A549 (cell line): ENCODE data around the gene FAM219A. TPM values are rescaled to one million over a fixed set of nuclear protein-coding genes. Genes with fewer than 3 reads are reported as not detected.

ENCODE experiments used
- ATAC-seq, 2 experiments: fragments of 200-7000 bp in 1 of 2; fragments of >200 bp in 1 of 2; cut with Nextera tagmentation in 1 of 2; cut with Tn5 transposase in 1 of 2; 3 replicates each; pipeline versions ENCODE4 v1.8.0 to v1.9.1; 2018 to 2020; ENCODE audit warnings: mild to moderate bottlenecking in 1 of 2, moderate library complexity in 1 of 2
- CTCF ChIA-PET: fragments of 300-600 bp; sonication (Branson Sonifier 250); formaldehyde crosslinking; extraction: SDS; loops from one replicate; lab custom pipeline; 2021; ENCODE audit warnings: antibody characterized with exemption, inconsistent platforms; lab: Yijun Ruan, JAX
- POLR2A ChIA-PET: fragments of 350-600 bp; formaldehyde crosslinking; extraction: SDS; loops from one replicate; lab custom pipeline; 2021; ENCODE audit warnings: antibody characterized with exemption, inconsistent platforms; lab: Yijun Ruan, JAX
- DNase-seq, 2 experiments: peaks; one replicate each; pipeline versions ENCODE4 v3.0.0 to v3.0.0-alpha.2; 2011 to 2016; ENCODE audit warnings: low read depth in 1 of 2, low spot score in 1 of 2
- FAIRE-seq: peaks from 2 replicates; lab custom pipeline; 2011; peaks lifted over from hg19 to GRCh38; lab: Jason Lieb, UNC
- H3K27ac ChIP-seq, 2 experiments: fragments of >200 bp; sonication (Bioruptor Twin); formaldehyde crosslinking; 3 replicates each; pipeline ENCODE4 v1.5.1; 2016 to 2017
- H3K4me1 ChIP-seq: fragments of >200 bp; sonication (Bioruptor Twin); formaldehyde crosslinking; 3 replicates; pipeline ENCODE4 v1.6.1; 2016
- H3K4me2 ChIP-seq: fragments of >200 bp; sonication (Bioruptor Twin); formaldehyde crosslinking; 3 replicates; pipeline ENCODE4 v1.6.1; 2016
- H3K4me3 ChIP-seq: fragments of >200 bp; sonication (Bioruptor Twin); formaldehyde crosslinking; 3 replicates; pipeline ENCODE4 v1.5.1; 2016
- H3K9me3 ChIP-seq: fragments of >200 bp; sonication (Bioruptor Twin); formaldehyde crosslinking; 3 replicates; pipeline ENCODE4 v1.6.1; 2016
- BHLHE40 ChIP-seq: IDR thresholded peaks from 2 replicates; pipeline ENCODE4 v1.6.1; 2012; ENCODE audit warnings: low read depth, low read length, inconsistent platforms
- CBX2 ChIP-seq: fragments of 200-600 bp; sonication (generic); IDR thresholded peaks from 2 replicates; pipeline ENCODE4 v1.6.1; 2016; ENCODE audit warnings: low read depth, mild to moderate bottlenecking, borderline replicate concordance
- CHD4 ChIP-seq: fragments of 200-600 bp; sonication (generic); IDR thresholded peaks from 2 replicates; pipeline ENCODE4 v1.6.1; 2016; ENCODE audit warnings: antibody characterized with exemption, mild to moderate bottlenecking, borderline replicate concordance
- EP300 ChIP-seq, 2 experiments: fragments of >200 bp; sonication (Bioruptor Twin); formaldehyde crosslinking; IDR thresholded peaks; 2 replicates in 1 of 2; 3 replicates in 1 of 2; pipeline ENCODE4 v1.6.1; 2016 to 2017
- ESRRA ChIP-seq: fragments of 150-350 bp; IDR thresholded peaks from 2 replicates; pipeline ENCODE4 v1.6.1; 2014; ENCODE audit warnings: mild to moderate bottlenecking, low read length, borderline replicate concordance
- FOSB ChIP-seq: fragments of 250-450 bp; sonication (Bioruptor Pico); IDR thresholded peaks from 2 replicates; pipeline ENCODE4 v1.5.0; 2020; ENCODE audit warnings: mild to moderate bottlenecking, moderate library complexity
- FOSL2 ChIP-seq, 2 experiments: fragments of 450-650 bp in 1 of 2; fragments of >200 bp in 1 of 2; sonication (Bioruptor Twin) in 1 of 2; formaldehyde crosslinking; IDR thresholded peaks; 2 replicates each; pipeline versions ENCODE4 v1.5.0 to v1.6.1; 2016 to 2020; ENCODE audit warnings: mild to moderate bottlenecking in 1 of 2, moderate library complexity in 1 of 2
- FOXS1 ChIP-seq: fragments of 250-450 bp; sonication (Bioruptor Pico); IDR thresholded peaks from 2 replicates; pipeline ENCODE4 v1.5.0; 2020; ENCODE audit warnings: mild to moderate bottlenecking, moderate library complexity
- HDAC2 ChIP-seq: fragments of 200-600 bp; sonication (generic); IDR thresholded peaks from 2 replicates; pipeline ENCODE4 v1.6.1; 2016
- HOXA7 ChIP-seq: fragments of 250-450 bp; sonication (Bioruptor Pico); IDR thresholded peaks from 2 replicates; pipeline ENCODE4 v1.5.0; 2020; ENCODE audit warnings: mild to moderate bottlenecking, moderate library complexity
- HOXB13 ChIP-seq: fragments of 250-450 bp; sonication (Bioruptor Pico); IDR thresholded peaks from 2 replicates; pipeline ENCODE4 v1.5.0; 2020; ENCODE audit warnings: low read depth, mild to moderate bottlenecking, moderate library complexity
- JUN ChIP-seq, 2 experiments: fragments of >200 bp; sonication (Bioruptor Twin); formaldehyde crosslinking; IDR thresholded peaks; 2 replicates in 1 of 2; 3 replicates in 1 of 2; pipeline ENCODE4 v1.6.1; 2016 to 2017
- MAFK ChIP-seq: fragments of 450-650 bp; IDR thresholded peaks from 2 replicates; pipeline ENCODE4 v1.6.1; 2014; ENCODE audit not compliant: partially characterized antibody
- MAZ ChIP-seq: fragments of 150-350 bp; IDR thresholded peaks from 2 replicates; pipeline ENCODE4 v1.6.1; 2014; ENCODE audit warnings: antibody characterized with exemption, low read depth, low read length, borderline replicate concordance
- NFE2L2 ChIP-seq: fragments of 150-350 bp; conservative IDR thresholded peaks from 2 replicates; pipeline ENCODE4 v1.6.1; 2014; ENCODE audit warnings: low read length
- PHF8 ChIP-seq: fragments of 200-600 bp; sonication (generic); IDR thresholded peaks from 2 replicates; pipeline ENCODE4 v1.6.1; 2016; ENCODE audit warnings: low read depth, mild to moderate bottlenecking, antibody characterized with exemption, moderate library complexity, borderline replicate concordance
- POLR2A ChIP-seq: IDR thresholded peaks from 2 replicates; pipeline ENCODE4 v1.6.1; 2012; ENCODE audit warnings: mild to moderate bottlenecking, low read length
- RAD21 ChIP-seq, 2 experiments: fragments of >200 bp in 1 of 2; sonication (Bioruptor Twin) in 1 of 2; formaldehyde crosslinking in 1 of 2; IDR thresholded peaks in 1 of 2; conservative IDR thresholded peaks in 1 of 2; 2 replicates in 1 of 2; 3 replicates in 1 of 2; pipeline ENCODE4 v1.6.1; 2012 to 2018; ENCODE audit warnings: inconsistent platforms in 1 of 2
- RNF2 ChIP-seq: fragments of 200-600 bp; sonication (generic); IDR thresholded peaks from 2 replicates; pipeline ENCODE4 v1.6.1; 2016; ENCODE audit warnings: low read depth, mild to moderate bottlenecking, antibody characterized with exemption, moderate library complexity, borderline replicate concordance
- SMC3 ChIP-seq: fragments of >200 bp; sonication (Bioruptor Twin); formaldehyde crosslinking; IDR thresholded peaks from 3 replicates; pipeline ENCODE4 v1.6.1; 2018; ENCODE audit warnings: inconsistent platforms
- TP53 ChIP-seq: fragments of 250-450 bp; sonication (Bioruptor Pico); IDR thresholded peaks from 2 replicates; pipeline ENCODE4 v1.5.0; 2021; ENCODE audit warnings: mild to moderate bottlenecking, moderate library complexity
- ZC3H11A ChIP-seq: fragments of 450-650 bp; IDR thresholded peaks from 2 replicates; pipeline ENCODE4 v1.6.1; 2014; ENCODE audit warnings: antibody characterized with exemption, mild to moderate bottlenecking
- ZSCAN20 ChIP-seq: fragments of 250-450 bp; sonication (Bioruptor Pico); IDR thresholded peaks from 2 replicates; pipeline ENCODE4 v1.8.0; 2022; ENCODE audit warnings: mild to moderate bottlenecking, moderate library complexity
- WGBS: methylation state at CpG from one replicate; pipeline ENCODE4 v1.1.6; 2017; ENCODE audit errors: missing lambda C conversion rate; 5-methylcytosine and 5-hydroxymethylcytosine counted together
- polyA plus RNA-seq, 4 experiments: library from polyadenylated mRNA; depleted of rRNA in 3 of 4; stranded (reverse); fragments of >200 nt; fragmentation: RNase III in 1 of 4; extraction: RNeasy Plus Mini Kit Qiagen cat#74134 plus additional on column Dnase treatment in 1 of 4; gene quantifications; 2 replicates in 3 of 4; 3 replicates in 1 of 4; pipeline ENCODE4 v1.2.3, GENCODE V29; 2011 to 2017
- TF ChIP-seq, protein P1 (sequence below): fragments of 450-650 bp; IDR thresholded peaks from 2 replicates; pipeline ENCODE4 v1.6.1; 2014; ENCODE audit warnings: antibody characterized with exemption
- TF ChIP-seq, protein P2 (sequence below): fragments of 250-450 bp; sonication (Bioruptor Pico); IDR thresholded peaks from 2 replicates; pipeline ENCODE4 v1.5.0; 2021; ENCODE audit warnings: mild to moderate bottlenecking, moderate library complexity, borderline replicate concordance
- TF ChIP-seq, protein P3 (sequence below): fragments of 250-450 bp; sonication (Bioruptor Pico); IDR thresholded peaks from 2 replicates; pipeline ENCODE4 v1.5.0; 2020; ENCODE audit warnings: low read depth, mild to moderate bottlenecking, moderate library complexity
- TF ChIP-seq, protein P4 (sequence below): fragments of >200 bp; sonication (Bioruptor Twin); formaldehyde crosslinking; IDR thresholded peaks from 3 replicates; pipeline ENCODE4 v1.5.1; 2016
- TF ChIP-seq, protein P5 (sequence below): fragments of 200-600 bp; sonication (generic); IDR thresholded peaks from 2 replicates; pipeline ENCODE4 v1.6.1; 2016; ENCODE audit warnings: antibody characterized with exemption, mild to moderate bottlenecking, moderate library complexity

FAM219A gene
- polyA plus RNA-seq, 2 of the 4 experiments (the other 2 are of a cell fraction), result 8.1 to 15.3 TPM

DNA sequence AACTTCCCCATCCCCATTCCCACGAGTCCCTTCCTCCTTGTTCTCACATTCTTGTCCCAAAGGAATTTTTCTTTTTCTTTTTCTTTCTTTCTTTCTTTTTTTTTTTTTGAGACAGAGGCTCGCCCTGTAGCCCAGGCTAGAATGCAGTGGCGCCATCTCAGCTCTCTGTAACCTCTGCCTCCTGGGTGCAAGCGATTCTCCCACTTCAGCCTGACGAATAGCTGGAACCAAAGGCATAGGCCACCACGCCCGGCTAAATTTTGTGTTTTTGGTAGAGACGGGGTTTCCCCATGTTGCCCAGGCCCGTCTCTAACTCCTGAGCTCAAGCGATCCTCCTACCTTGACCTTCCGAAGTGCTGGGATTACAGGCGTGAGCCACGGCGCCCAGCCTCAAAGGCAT, 986 bp upstream of the FAM219A start:
- FAIRE-seq, result no peak

DNA sequence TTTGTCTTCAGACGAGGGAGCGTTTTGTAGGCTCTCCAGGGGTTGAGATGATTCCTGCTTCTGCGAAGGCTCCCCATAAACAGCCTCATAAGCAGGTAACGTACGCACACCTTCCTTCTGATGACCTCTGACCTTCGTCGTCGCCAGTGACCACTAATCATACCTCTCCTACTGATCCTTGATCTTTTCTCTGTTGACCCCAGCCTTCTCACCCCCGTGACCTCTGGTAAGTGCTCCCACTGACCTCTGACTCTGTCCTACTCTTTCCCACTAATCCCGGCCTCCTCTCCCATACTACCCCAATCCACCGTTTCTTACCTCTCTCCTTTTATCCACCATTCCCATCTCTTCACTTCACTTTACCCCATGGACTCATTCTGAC, 580 bp upstream of the FAM219A start:
- H3K4me3 ChIP-seq, result peak overlapping the region; percentile 43
- no peaks in the 10 kb centered on the region for H3K9me3 ChIP-seq
- FAIRE-seq, result no peak
- ChIA-PET POLR2A (interaction anchor here (0.7 to 1.0 kb wide), 2 partner anchors 15 to 55 kb away, joined by 3 read pairs; no protein-coding TSS in a partner anchor), CTCF (interaction anchor here (0.6 to 3.9 kb wide), 9 partner anchors 14 to 144 kb away, joined by 3 to 17 read pairs (median 3); no protein-coding TSS in a partner anchor)
- peak overlapping the region; percentile 23 to 58; a peak in 3 of 6 replicates for H3K27ac ChIP-seq
- H3K4me1 ChIP-seq, result peaks cover 23% of the 10 kb centered on the region; the same call in 2 of the 3 replicates
- peak in 1 of 2 experiments; percentile 10 for DNase-seq
- 17% methylated on average over 11 of the region's 11 CpGs for WGBS
- ATAC-seq, result peak; percentile 7 to 8; a peak in 4 of 6 replicates
- H3K4me2 ChIP-seq, result peak overlapping the region; percentile 94
- TF ChIP-seq ESRRA (no peak), BHLHE40 (no peak), FOXS1 (CRISPR knock-in tag) (no peak), RNF2 (no peak), HOXA7 (no peak), PHF8 (no peak), ZC3H11A (no peak), FOSB (CRISPR knock-in tag) (no peak), RAD21 (conservative IDR thresholded peaks at IDR 0.05 in 1 of 2, IDR thresholded peaks at IDR 0.05 in 1 of 2) (no peak), MAFK (no peak)
- TF ChIP-seq, protein P1, sequence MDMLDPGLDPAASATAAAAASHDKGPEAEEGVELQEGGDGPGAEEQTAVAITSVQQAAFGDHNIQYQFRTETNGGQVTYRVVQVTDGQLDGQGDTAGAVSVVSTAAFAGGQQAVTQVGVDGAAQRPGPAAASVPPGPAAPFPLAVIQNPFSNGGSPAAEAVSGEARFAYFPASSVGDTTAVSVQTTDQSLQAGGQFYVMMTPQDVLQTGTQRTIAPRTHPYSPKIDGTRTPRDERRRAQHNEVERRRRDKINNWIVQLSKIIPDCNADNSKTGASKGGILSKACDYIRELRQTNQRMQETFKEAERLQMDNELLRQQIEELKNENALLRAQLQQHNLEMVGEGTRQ, result no peak
- TF ChIP-seq, protein P2, sequence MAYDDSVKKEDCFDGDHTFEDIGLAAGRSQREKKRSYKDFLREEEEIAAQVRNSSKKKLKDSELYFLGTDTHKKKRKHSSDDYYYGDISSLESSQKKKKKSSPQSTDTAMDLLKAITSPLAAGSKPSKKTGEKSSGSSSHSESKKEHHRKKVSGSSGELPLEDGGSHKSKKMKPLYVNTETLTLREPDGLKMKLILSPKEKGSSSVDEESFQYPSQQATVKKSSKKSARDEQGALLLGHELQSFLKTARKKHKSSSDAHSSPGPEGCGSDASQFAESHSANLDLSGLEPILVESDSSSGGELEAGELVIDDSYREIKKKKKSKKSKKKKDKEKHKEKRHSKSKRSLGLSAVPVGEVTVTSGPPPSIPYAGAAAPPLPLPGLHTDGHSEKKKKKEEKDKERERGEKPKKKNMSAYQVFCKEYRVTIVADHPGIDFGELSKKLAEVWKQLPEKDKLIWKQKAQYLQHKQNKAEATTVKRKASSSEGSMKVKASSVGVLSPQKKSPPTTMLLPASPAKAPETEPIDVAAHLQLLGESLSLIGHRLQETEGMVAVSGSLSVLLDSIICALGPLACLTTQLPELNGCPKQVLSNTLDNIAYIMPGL (CRISPR knock-in tag), result no peak
- TF ChIP-seq, protein P3, sequence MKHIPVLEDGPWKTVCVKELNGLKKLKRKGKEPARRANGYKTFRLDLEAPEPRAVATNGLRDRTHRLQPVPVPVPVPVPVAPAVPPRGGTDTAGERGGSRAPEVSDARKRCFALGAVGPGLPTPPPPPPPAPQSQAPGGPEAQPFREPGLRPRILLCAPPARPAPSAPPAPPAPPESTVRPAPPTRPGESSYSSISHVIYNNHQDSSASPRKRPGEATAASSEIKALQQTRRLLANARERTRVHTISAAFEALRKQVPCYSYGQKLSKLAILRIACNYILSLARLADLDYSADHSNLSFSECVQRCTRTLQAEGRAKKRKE (CRISPR knock-in tag), result no peak

More for the DNA sequence above, 986 bp upstream of the FAM219A start:
- Histone ChIP-seq H3K9me3 (no peaks in the 10 kb centered on the region), H3K4me2 (peak overlapping the region; percentile 94), H3K27ac (no peak overlapping the region)
- no peak for DNase-seq
- no peak for TF ChIP-seq FOSL2 (IDR thresholded peaks at IDR 0.05)
- TF ChIP-seq FOSL2 (CRISPR knock-in tag; IDR thresholded peaks at IDR 0.05), result no peak
- TF ChIP-seq RNF2, result no peak
- TF ChIP-seq JUN (IDR thresholded peaks at IDR 0.05), result no peak
- no peak for TF ChIP-seq POLR2A
- TF ChIP-seq CHD4, result no peak
- no peak for TF ChIP-seq TP53
- no peak for TF ChIP-seq HOXB13
- no peak for TF ChIP-seq NFE2L2
- no peak for TF ChIP-seq HDAC2
- no peak for TF ChIP-seq EP300 (IDR thresholded peaks at IDR 0.05)
- no peak for TF ChIP-seq PHF8
- TF ChIP-seq, protein P4, sequence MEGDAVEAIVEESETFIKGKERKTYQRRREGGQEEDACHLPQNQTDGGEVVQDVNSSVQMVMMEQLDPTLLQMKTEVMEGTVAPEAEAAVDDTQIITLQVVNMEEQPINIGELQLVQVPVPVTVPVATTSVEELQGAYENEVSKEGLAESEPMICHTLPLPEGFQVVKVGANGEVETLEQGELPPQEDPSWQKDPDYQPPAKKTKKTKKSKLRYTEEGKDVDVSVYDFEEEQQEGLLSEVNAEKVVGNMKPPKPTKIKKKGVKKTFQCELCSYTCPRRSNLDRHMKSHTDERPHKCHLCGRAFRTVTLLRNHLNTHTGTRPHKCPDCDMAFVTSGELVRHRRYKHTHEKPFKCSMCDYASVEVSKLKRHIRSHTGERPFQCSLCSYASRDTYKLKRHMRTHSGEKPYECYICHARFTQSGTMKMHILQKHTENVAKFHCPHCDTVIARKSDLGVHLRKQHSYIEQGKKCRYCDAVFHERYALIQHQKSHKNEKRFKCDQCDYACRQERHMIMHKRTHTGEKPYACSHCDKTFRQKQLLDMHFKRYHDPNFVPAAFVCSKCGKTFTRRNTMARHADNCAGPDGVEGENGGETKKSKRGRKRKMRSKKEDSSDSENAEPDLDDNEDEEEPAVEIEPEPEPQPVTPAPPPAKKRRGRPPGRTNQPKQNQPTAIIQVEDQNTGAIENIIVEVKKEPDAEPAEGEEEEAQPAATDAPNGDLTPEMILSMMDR, result no peak
- TF ChIP-seq ZSCAN20 (CRISPR knock-in tag), result no peak
- TF ChIP-seq SMC3, result no peak
- TF ChIP-seq MAZ, result no peak
- TF ChIP-seq, protein P3 (CRISPR knock-in tag), result no peak
- TF ChIP-seq CBX2, result no peak
- no peak for TF ChIP-seq FOSB (CRISPR knock-in tag)
- TF ChIP-seq, protein P5, sequence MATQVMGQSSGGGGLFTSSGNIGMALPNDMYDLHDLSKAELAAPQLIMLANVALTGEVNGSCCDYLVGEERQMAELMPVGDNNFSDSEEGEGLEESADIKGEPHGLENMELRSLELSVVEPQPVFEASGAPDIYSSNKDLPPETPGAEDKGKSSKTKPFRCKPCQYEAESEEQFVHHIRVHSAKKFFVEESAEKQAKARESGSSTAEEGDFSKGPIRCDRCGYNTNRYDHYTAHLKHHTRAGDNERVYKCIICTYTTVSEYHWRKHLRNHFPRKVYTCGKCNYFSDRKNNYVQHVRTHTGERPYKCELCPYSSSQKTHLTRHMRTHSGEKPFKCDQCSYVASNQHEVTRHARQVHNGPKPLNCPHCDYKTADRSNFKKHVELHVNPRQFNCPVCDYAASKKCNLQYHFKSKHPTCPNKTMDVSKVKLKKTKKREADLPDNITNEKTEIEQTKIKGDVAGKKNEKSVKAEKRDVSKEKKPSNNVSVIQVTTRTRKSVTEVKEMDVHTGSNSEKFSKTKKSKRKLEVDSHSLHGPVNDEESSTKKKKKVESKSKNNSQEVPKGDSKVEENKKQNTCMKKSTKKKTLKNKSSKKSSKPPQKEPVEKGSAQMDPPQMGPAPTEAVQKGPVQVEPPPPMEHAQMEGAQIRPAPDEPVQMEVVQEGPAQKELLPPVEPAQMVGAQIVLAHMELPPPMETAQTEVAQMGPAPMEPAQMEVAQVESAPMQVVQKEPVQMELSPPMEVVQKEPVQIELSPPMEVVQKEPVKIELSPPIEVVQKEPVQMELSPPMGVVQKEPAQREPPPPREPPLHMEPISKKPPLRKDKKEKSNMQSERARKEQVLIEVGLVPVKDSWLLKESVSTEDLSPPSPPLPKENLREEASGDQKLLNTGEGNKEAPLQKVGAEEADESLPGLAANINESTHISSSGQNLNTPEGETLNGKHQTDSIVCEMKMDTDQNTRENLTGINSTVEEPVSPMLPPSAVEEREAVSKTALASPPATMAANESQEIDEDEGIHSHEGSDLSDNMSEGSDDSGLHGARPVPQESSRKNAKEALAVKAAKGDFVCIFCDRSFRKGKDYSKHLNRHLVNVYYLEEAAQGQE, result no peak
- TF ChIP-seq, all 56 proteins: peak for 0
- CTCF ChIA-PET, result interaction anchor here (1.0 to 3.9 kb wide), 6 partner anchors 14 to 144 kb away, joined by 3 to 17 read pairs (median 3); no protein-coding TSS in a partner anchor
- Histone ChIP-seq H3K4me3 (no peak overlapping the region; the same call in 2 of the 3 replicates), H3K4me1 (peaks cover 25% of the 10 kb centered on the region; the same call in 2 of the 3 replicates)
- POLR2A ChIA-PET, result no interaction called here
- ATAC-seq, result no peak
- 82% methylated on average over 14 of the region's 14 CpGs for WGBS
